Glomerular visceral epithelial cell (primary cell): ENCODE results near the gene ZNF829.

Experiments
- DNase-seq: peaks from one replicate; pipeline ENCODE4 v3.0.0-alpha.2; 2016; ENCODE audit errors: extremely low spot score

The ZNF829 gene

DNA sequence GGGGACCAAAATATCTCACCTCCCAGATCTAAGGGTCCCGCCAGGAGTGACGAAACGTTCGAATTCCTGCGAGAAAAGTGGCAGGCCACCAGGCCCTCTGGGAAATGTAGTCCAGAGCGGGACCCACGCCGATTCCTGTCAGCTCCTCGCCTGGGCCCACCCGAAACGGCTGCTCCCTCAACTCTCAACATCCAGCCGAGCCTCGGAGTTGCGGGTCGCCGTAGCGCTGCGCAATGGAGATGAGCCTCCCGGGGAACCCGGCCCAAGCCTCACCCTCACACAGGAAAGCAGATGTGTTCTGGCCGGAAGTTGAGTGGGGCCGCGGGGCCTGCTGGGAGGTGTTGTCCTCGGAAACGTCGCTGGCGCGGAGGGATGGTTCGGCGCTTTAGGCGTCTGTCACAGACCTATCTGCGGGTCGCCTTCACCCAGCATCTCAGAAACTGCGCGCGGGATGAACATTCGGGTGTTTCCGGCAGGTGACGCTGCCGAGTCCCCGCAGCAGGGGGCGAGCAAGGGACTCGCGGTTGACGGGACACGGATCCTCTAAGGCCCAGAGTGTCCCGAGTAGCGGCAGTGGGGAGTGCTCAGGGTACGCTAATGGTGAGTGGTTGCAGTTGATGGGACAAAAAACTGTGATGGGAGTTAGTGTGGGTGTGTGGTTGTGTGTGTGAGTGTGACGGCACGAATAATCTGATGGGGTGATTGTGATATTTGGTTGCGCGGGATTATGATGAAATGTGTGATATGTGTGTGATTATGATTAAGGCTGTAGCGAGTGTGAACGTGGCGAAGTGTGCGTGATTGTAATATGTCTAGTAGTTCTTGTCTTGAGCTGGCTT, at the start of gene ZNF829, which contains the start of gene ZNF568:
ZNF829 (minus strand) TSS at position 300 of the 839 bp plus-strand sequence. CDS start 1,124 bp downstream, outside the sequence.
ZNF568 (plus strand) TSS at position 341 of the 839 bp plus-strand sequence. CDS start 6,439 bp downstream, outside the sequence.
- DNase-seq: peak; percentile 6

DNA sequence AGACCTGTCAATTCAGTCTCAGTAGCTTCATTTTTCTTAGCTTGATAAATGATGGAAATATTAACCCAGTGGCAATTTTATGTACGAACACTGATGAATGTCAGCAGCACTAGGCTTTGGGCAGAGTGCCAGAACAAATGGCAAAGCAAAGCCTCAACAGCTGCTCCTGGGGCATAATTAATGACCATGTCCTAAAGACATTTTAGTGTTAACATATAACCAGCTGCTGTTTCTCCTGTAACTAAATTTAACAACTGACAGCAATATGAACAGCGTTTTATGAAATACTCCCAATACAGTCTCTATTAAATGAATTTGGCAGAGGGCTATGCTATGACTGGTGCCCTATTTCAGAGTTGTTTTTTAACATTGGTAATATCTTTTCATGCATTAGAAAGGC, 47.2 kb upstream of the ZNF829 start:
- no peak for DNase-seq

DNA sequence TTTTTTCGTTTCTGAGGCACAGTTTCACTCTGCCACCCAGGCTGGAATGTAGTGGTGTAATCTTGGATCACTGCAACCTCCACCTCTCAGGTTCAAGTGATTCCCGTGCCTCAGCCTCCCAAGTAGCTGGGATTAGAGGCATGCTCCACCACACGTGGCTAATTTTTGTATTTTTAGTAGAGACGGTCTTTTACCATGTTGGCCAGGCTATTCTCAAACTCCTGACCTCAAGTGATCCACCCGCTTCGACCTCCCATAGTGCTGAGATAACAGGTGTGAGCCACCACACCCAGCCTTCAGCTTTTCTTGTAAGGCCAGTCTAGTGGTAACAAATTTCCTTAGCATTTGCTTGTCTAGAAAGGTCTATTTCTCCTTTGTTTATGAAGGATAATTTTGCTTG, 46.3 kb upstream of the ZNF829 start:
- DNase-seq: no peak

DNA sequence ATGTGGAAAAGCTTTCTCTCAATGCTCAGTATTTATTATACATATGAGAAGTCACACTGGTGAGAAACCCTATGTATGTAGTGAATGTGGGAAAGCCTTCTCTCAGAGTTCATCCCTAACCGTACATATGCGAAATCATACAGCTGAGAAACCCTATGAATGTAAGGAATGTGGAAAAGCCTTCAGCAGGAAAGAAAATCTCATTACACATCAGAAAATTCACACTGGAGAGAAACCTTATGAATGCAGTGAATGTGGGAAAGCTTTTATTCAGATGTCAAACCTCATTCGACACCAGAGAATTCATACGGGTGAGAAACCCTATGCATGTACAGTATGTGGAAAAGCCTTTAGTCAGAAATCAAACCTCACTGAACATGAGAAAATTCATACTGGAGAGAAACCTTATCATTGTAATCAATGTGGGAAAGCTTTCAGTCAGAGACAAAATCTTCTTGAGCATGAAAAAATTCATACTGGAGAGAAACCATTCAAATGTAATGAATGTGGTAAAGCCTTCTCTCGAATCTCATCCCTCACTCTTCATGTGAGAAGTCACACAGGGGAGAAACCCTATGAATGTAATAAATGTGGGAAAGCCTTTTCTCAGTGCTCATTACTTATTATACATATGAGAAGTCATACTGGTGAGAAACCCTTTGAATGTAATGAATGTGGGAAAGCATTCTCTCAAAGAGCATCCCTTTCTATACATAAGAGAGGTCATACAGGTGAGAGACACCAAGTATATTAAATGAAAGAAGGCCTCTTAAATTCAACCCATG, 34.4 kb upstream of the ZNF829 start:
- no peak for DNase-seq

DNA sequence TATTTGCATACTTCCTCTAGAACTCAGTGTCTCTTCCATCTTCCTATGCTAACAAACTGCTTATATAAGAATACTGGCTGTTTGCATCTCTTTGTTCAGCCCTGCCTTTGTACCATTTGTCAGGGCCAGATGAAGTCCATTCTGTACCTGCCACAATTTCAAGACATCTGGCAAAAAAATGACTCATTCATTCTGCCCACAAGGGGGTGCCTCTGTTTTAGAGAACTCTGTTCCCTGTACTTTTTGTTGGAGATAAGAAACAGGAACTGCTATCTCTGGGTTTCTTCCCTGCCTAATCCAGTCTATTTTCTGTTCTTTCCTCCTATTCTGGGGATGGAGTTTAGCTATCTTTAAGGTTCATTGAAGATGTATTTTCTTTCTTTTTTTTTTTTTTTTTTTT, 23.1 kb upstream of the ZNF829 start:
- no peak for DNase-seq

DNA sequence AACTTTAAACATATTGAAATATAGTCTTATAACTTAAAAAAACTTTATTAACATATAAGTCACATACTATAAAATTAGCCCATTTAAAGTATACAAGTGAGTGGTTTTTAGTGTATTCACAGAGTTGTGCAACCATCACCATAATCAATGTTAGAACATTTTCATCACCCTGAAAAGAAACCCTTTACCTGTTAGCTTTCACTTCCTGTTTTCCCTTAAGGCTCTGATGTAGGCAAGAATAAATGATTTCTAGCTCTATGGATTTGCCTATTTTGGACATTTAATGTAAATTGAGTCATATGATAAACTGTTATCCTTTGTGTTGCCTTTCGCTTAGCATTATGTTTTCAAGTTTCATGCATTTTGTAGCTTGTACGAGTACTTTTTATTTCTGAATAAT, 15.6 kb upstream of the ZNF829 start:
- DNase-seq: no peak

DNA sequence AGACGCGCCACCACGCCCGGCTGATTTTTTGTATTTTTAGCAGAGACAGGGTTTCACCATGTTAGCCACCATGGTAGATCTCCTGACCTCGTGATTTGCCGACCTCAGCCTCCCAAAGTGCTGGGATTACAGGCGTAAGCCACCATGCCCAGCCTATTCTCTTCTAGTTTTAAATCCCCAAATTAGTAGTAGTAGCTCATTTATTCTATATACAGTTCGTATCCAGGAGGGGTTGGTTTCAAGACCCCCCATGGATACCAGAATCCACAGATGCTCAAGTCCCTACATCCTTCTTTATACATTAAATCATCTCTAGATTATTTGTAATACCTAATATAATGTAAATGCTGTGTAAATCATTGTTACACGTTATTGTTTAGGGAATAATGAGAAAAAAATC, 2.0 kb upstream of the ZNF829 start:
- no peak for DNase-seq

DNA sequence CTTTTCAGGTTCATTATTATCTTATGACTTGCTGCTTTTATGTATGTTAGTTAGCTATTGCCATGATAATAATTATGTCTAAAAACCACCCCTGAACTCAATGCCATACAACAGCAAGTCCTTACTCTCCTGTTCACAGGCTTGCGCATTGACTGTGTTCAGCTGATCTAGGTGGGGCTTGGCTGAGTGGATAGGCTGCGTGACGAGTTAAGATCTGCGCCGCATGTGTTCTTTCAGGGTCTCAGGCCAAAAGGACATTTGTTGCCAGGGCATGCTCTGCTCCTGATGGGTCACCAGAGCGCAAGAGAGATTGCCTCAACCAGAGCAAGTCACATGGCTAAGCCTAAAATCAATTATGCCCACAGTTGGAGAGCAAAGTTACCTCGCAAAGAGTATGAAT, 900 bp upstream of the ZNF829 start:
- no peak for DNase-seq

DNA sequence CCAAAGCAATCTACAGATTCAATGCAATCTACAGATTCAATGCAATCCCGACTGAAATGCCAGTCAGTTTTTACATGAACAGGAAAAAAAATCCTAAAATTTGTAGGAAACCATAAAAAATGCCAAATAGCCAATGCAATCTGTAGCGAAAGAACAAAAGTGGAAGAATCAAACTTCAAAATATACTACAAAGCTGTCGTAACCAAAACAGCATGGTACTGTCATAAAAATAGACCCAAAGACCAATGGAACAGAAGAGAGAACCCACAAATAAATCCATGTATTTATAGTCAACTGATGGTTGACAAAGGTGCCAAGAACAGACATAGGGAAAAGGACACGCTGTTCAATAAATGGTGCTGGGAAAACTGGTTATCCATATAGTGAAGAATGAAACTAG, 17.7 kb downstream of the ZNF829 start:
- no peak for DNase-seq

DNA sequence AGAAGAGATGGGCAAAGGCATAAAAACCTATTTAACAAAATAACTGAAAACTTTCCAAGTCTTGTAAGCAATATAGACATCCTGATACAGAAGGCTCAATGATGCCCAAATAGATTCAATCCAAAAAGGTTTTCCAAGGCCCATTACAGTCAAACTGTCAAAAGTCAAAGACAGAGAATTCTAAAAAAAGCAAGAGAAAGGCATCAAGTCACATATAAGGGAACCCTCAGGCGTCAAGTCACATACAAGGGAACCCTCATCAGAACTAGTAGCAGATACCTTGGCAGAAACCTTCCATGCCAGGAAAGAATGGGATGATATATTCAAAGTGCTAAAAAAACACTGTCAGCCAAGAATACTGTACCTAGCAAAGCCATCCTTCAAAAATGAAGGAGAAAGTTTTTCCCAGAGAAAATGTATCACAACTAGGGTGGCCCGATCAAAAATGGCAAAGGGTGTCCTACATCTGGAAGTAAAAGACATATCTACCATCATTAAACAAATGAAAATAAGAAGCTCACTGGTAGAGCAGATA, 21.2 kb downstream of the ZNF829 start:
- DNase-seq: no peak

DNA sequence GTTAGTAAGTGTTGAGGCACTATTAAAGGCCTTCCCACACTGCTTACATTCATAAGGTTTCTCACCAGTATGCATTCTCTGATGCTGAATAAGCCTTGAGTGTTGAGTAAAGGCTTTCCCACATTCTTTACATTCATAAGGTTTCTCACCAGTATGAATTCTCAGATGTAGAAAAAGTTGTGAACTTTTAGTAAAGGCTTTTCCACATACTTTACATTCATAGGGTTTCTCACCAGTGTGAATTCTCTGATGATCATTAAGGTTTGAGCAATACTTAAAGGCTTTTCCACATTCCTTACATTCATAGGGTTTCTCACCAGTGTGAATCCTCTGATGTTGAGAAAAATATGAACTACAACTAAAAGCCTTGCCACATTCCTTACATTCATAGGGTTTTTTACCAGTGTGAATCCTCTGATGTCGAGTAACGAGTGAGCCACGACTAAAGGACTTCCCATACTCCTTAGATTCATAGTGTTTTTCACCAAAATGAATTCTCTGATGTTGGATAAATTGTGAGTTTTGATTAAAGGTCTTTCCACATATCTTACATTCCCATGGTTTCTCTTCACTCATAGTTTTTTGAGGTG, 24.2 kb downstream of the ZNF829 start:
- no peak for DNase-seq

DNA sequence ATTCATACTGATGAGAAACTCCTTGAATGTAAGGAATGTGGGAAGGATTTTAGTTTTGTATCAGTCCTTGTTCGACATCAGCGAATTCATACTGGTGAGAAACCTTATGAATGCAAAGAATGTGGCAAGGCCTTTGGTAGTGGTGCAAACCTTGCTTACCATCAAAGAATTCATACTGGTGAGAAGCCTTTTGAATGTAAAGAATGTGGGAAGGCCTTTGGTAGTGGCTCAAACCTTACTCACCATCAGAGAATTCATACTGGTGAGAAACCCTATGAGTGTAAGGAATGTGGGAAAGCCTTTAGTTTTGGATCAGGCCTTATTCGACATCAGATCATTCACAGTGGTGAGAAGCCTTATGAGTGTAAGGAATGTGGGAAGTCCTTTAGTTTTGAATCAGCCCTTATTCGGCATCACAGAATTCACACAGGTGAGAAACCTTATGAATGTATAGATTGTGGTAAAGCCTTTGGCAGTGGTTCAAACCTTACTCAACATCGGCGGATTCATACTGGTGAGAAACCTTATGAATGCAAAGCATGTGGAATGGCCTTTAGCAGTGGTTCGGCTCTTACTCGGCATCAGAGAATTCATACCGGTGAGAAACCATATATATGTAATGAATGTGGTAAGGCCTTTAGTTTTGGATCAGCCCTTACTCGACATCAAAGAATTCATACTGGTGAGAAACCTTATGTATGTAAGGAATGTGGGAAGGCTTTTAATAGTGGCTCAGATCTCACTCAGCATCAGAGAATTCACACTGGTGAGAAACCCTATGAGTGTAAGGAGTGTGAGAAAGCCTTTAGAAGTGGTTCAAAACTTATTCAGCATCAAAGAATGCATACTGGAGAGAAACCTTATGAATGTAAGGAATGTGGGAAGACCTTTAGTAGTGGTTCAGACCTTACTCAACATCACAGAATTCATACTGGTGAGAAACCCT, 38.8 kb downstream of the ZNF829 start:
- DNase-seq: no peak

DNA sequence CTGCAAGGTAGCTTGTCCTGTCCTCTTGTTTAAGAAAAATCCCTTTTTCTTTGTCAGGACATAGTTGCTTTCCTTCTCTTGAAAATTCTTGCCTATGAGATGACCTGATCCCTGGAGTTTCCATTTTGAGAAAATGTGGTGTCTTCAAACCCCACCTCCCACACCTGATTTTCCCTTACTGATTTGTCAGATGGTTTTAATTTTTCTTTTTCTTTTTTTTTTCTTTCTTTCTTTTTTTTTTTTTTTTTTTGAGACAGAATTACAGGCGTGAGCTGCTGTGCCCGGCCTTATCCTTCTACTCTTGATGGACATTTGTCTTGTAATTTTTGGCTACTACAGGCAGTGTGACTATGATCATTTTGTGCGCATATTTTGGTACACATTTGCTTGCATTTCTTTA, 64.2 kb downstream of the ZNF829 start:
- DNase-seq: no peak

DNA sequence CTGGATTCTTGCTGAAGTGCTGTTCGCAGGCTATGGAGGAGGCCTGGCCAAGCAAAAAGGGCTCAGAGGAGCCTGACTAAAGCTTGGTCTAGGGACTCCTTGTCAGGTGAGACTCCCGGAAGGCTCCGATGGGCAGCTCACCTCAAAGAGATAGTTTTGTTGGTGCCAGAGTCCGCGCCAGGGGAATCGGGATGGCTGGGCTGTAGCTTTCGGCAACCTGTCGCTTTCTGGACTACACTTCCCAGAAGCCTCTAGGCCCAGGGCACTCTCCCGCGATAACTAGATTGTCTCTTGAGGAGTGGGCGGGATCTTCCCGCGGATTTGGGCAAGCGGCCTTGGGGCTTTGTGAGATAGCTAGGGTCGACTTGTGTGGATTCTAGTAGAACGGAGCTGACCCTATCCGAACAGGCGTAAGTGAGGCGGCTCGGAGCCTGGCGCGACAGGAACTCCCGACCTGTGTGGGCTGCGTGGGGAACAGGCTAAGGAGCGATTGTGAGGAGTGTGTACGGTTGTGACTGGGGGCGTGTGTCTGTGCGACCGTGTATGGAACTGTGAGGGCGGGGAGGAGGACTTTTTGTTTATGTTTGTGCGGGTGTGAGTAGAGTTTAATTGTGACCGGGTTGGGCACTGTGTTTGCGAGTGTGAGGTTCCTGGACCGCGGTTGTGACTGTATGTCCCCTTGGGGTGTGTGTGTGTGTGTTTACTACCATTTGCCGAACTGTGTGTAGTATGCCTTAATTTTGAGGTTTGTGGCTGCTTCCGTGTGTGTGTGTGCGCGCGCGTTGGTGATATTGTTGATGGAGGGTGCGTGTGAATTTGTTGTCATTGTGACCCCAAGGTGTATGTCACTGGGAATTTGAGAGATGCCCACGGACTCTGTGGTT, 65.3 kb downstream of the ZNF829 start, which contains the start of gene ZNF345:
ZNF345 (plus strand) TSS at position 318 of the 884 bp plus-strand sequence. CDS start 25,955 bp downstream, outside the sequence.
- DNase-seq: peak; percentile 23

DNA sequence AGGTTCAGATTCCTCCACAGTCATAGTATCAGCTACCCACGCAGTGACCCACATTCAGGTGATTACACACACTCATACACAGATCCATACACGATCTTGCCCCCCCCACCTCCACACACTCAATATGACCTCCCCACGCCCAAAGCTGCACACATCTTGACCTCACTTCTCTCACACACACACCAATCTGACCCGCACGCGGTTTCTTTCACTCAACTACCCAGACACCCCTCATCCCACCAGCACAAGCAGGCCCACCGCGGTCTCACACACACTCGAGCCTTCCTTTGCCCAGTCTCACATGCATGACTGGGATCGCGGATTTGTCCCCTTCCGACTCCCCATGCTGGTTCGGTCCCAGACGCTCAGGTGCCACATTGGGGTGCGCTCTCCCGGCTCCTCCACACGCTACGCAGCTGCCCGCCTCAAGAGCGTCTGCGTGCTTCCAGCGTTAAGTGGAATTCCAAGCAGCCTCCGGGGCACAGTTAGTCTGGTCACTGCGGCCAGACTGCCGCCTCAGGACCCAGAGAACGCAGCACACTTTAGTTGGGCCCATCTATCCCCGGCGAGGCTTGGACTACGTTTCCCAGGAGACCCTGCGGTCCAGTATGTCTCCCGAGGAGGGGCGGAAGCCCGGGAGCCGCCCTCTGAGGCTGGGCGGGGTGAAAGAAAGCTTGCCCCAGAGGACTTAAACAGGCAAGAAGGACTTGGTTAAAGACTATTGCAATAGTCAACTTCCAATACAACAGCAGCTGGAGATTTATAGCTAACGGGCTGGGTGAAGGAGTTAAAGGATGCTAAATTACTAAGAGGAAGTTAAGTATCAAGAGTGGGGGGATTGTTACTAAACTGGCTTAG, 66.2 kb downstream of the ZNF829 start:
- DNase-seq: peak; percentile 6

DNA sequence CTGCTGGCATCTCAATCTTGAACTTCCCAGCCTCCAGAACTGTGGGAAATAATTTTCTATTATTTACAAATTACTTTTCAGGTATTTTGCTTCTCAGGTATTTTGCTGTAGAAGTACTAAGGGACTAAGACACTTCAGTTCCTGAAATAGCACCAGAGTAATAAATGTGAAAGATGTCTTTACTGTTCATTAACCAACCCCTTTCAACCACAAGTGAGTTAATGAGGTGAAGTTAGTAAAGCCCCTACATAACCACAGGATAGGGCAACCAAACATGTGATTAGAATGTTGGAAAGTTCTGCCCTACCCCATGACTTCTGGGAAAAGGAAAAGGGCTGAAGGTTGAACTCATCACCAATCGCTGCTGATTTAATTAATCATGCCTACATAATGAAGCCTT, 68.1 kb downstream of the ZNF829 start:
- DNase-seq: no peak

DNA sequence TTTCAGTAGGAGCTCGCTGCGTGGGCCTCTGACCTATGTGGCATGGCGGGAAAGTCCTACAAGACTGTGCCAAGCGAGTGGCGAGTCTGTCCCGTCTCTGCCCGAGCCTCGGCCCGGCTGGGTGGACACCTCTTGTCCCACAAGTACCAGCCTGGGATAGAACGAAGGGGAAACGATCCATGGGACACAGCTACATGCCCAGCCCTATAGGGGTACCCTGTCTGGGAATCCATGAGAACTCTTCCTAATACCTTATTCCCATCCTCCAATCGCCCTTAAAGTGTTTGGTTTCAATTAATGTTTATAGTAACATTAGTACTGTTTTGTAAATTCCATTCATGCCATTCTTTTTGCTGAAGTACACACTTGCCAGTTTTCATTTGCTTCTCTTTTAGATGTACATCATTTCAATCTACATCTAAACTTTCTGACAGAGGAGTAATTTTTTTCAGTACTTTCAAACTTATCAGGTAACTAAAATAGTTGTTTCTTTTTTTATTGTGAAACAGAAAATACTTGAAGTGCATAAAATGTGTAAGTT, 77.2 kb downstream of the ZNF829 start:
- no peak for DNase-seq
